K562 (cell line): ENCODE data around the gene SPDYA. TPM values are rescaled to one million over a fixed set of nuclear protein-coding genes. Genes with fewer than 3 reads are reported as not detected.

ENCODE experiments used
- ATAC-seq: fragments of 200-7000 bp; cut with Tn5 transposase; 3 replicates; pipeline ENCODE4 v1.9.1; 2020; ENCODE audit warnings: moderate library complexity
- BruUV-seq: library from RNA; stranded (reverse); fragments of 400-500 nt; replicated peaks from 2 replicates; lab custom pipeline; 2021; lab: Mats Ljungman, UMichigan
- CTCF ChIA-PET: fragments of 300-600 bp; formaldehyde crosslinking; extraction: SDS; loops from one replicate; lab custom pipeline; 2021; ENCODE audit warnings: low intra/inter-chr PET ratio; lab: Yijun Ruan, JAX
- POLR2A ChIA-PET: fragments of 300-600, 350-650 bp; sonication (Branson Sonifier 250); formaldehyde crosslinking; extraction: SDS; loops from one replicate; lab custom pipeline; 2021; ENCODE audit warnings: antibody characterized with exemption, inconsistent platforms; lab: Yijun Ruan, JAX
- DNase-seq, 4 experiments: peaks; one replicate each; pipeline versions ENCODE4 v3.0.0 to v3.0.0-alpha.2; 2011 to 2018; ENCODE audit warnings: low spot score in 3 of 4, mixed read lengths in 3 of 4; ENCODE audit errors: extremely low read depth in 1 of 4
- FAIRE-seq: peaks from 2 replicates; lab custom pipeline; 2011; peaks lifted over from hg19 to GRCh38; lab: Jason Lieb, UNC
- H2AFZ ChIP-seq: 2 replicates; pipeline ENCODE4 v1.6.0; 2011; ENCODE audit warnings: low read depth, low read length, control low read depth, inconsistent platforms
- H3K27ac ChIP-seq: fragments of 200-600 bp; 3 replicates; pipeline ENCODE4 v1.8.0; 2011; ENCODE audit warnings: low read depth, mild to moderate bottlenecking, control low read depth, inconsistent platforms, low read length, moderate library complexity, mixed read lengths; ENCODE audit errors: extremely low read depth
- H3K27me3 ChIP-seq, 2 experiments: fragments of 300-600 bp in 1 of 2; 2 replicates in 1 of 2; 3 replicates in 1 of 2; pipeline versions ENCODE4 v1.6.0 to v1.8.0; 2011; ENCODE audit warnings: inconsistent platforms in 2 of 2, low read length in 2 of 2, mild to moderate bottlenecking in 1 of 2, mixed read lengths in 1 of 2, moderate library complexity in 1 of 2; ENCODE audit not compliant: control insufficient read depth in 2 of 2, insufficient read depth in 2 of 2
- H3K36me3 ChIP-seq: fragments of 300-600 bp; 3 replicates; pipeline ENCODE4 v1.8.0; 2011; ENCODE audit warnings: mild to moderate bottlenecking, low read length, inconsistent platforms; ENCODE audit not compliant: control insufficient read depth, insufficient read depth
- H3K4me1 ChIP-seq, 2 experiments: fragments of 200-600 bp in 1 of 2; replicated peaks in 1 of 2; 2 replicates in 1 of 2; 3 replicates in 1 of 2; pipeline versions ENCODE4 v1.5.1 to v1.8.0; 2011; ENCODE audit warnings: inconsistent platforms in 2 of 2, low read length in 2 of 2, mild to moderate bottlenecking in 1 of 2, mixed read lengths in 1 of 2, moderate library complexity in 1 of 2; ENCODE audit not compliant: control insufficient read depth in 2 of 2, insufficient read depth in 2 of 2
- H3K4me2 ChIP-seq: 2 replicates; pipeline ENCODE4 v1.6.1; 2011; ENCODE audit warnings: low read length, control low read depth, inconsistent platforms, mixed read lengths; ENCODE audit not compliant: insufficient read depth
- H3K4me3 ChIP-seq: fragments of 200-600 bp; sonication (generic), shearing (Covaris generic); 2 replicates; pipeline ENCODE4 v1.5.1; 2016; ENCODE audit warnings: control low read depth, inconsistent platforms
- H3K79me2 ChIP-seq: fragments of 200-600 bp; 3 replicates; pipeline ENCODE4 v1.8.0; 2011; ENCODE audit warnings: low read length, inconsistent platforms; ENCODE audit not compliant: control insufficient read depth, insufficient read depth
- H3K9ac ChIP-seq, 2 experiments: 2 replicates each; pipeline versions ENCODE4 v1.6.0 to v1.6.1; 2011; ENCODE audit warnings: low read depth in 2 of 2, low read length in 2 of 2, control low read depth in 1 of 2, inconsistent platforms in 1 of 2, mild to moderate bottlenecking in 1 of 2, mixed read lengths in 1 of 2; ENCODE audit not compliant: insufficient read depth in 1 of 2
- H3K9me1 ChIP-seq: one replicate; pipeline ENCODE4 v1.6.0; 2011; ENCODE audit warnings: inconsistent platforms, mild to moderate bottlenecking, low read length, moderate library complexity; ENCODE audit not compliant: control insufficient read depth, insufficient read depth
- H3K9me3 ChIP-seq: replicated peaks from 2 replicates; pipeline ENCODE4 v1.5.1; 2011; ENCODE audit warnings: low read depth, low read length, inconsistent platforms; ENCODE audit not compliant: control insufficient read depth, insufficient read depth
- H4K20me1 ChIP-seq: replicated peaks from 2 replicates; pipeline ENCODE4 v1.6.1; 2011; ENCODE audit warnings: low read length, inconsistent platforms, mixed read lengths; ENCODE audit not compliant: control insufficient read depth, insufficient read depth
- BCL6 ChIP-seq: fragments of 250-450 bp; sonication (Bioruptor Pico); IDR thresholded peaks from 2 replicates; pipeline ENCODE4 v1.4.0; 2020
- BHLHE40 ChIP-seq: IDR thresholded peaks from 2 replicates; pipeline ENCODE4 v1.6.1; 2011; ENCODE audit warnings: low read length, improper control_type of control experiment
- EP300 ChIP-seq: IDR thresholded peaks from 2 replicates; pipeline ENCODE4 v1.6.1; 2012; ENCODE audit warnings: low read length, improper control_type of control experiment
- FOXK2 ChIP-seq, 2 experiments: fragments of 450-650 bp; IDR thresholded peaks in 1 of 2; conservative IDR thresholded peaks in 1 of 2; 2 replicates each; pipeline ENCODE4 v1.6.1; 2016; ENCODE audit warnings: low read depth in 2 of 2, mild to moderate bottlenecking in 1 of 2
- FOXP1 ChIP-seq: sonication (generic); formaldehyde crosslinking; IDR thresholded peaks from 2 replicates; pipeline ENCODE4 v1.8.0; 2022; ENCODE audit warnings: mild to moderate bottlenecking, missing genetic modification reagents
- KHSRP ChIP-seq: fragments of 450-650 bp; IDR thresholded peaks from 2 replicates; pipeline ENCODE4 v1.6.1; 2017
- MAZ ChIP-seq, 2 experiments: fragments of 450-650 bp in 1 of 2; sonication (generic) in 1 of 2; formaldehyde crosslinking; IDR thresholded peaks in 1 of 2; conservative IDR thresholded peaks in 1 of 2; 2 replicates each; pipeline versions ENCODE4 v1.4.0 to v1.5.0; 2020; ENCODE audit warnings: mild to moderate bottlenecking in 1 of 2, missing genetic modification reagents in 1 of 2
- MXD1 ChIP-seq: fragments of 250-450 bp; sonication (Bioruptor Pico); IDR thresholded peaks from 2 replicates; pipeline ENCODE4 v1.8.0; 2021; ENCODE audit warnings: borderline replicate concordance, mild to moderate bottlenecking, moderate library complexity; ENCODE audit not compliant: poor library complexity, severe bottlenecking
- RBM34 ChIP-seq: fragments of 200-400 bp; formaldehyde crosslinking; IDR thresholded peaks from 2 replicates; pipeline ENCODE4 v1.6.1; 2018; ENCODE audit warnings: low read length, borderline replicate concordance; ENCODE audit not compliant: insufficient read depth
- TCF3 ChIP-seq: sonication (generic); formaldehyde crosslinking; IDR thresholded peaks from 2 replicates; pipeline ENCODE4 v1.4.0; 2020; ENCODE audit warnings: mild to moderate bottlenecking, missing genetic modification reagents
- U2AF1 ChIP-seq: fragments of 200-400 bp; formaldehyde crosslinking; optimal IDR thresholded peaks from 2 replicates; pipeline ENCODE3; 2017; ENCODE audit warnings: mild to moderate bottlenecking, low read depth, low read length, moderate library complexity
- ZKSCAN1 ChIP-seq: fragments of 150-350 bp; IDR thresholded peaks from 2 replicates; pipeline ENCODE4 v1.6.1; 2016; ENCODE audit warnings: low read depth, low read length
- ZNF224 ChIP-seq: sonication (generic); formaldehyde crosslinking; IDR thresholded peaks from 2 replicates; pipeline ENCODE4 v1.8.0; 2022; ENCODE audit warnings: mild to moderate bottlenecking, missing genetic modification reagents
- WGBS: fragments of 100-300 bp; shearing (Covaris generic); methylation state at CpG from one replicate; pipeline ENCODE4 v1.1.6; 2016; ENCODE audit warnings: low coverage, mixed read lengths; ENCODE audit not compliant: insufficient coverage; ENCODE audit errors: missing lambda C conversion rate; 5-methylcytosine and 5-hydroxymethylcytosine counted together
- in situ Hi-C: fragments of 300-500 bp; cut with MboI; formaldehyde crosslinking; loops from 4 replicates; pipeline ENCODE4 v1.15.0; 2018; ENCODE audit warnings: inconsistent platforms, mixed read lengths
- intact Hi-C: fragments of 100-400 bp; cut with micrococcal nuclease; formaldehyde crosslinking; loops from 2 replicates; pipeline ENCODE4 v1.14.2; 2022
- polyA plus RNA-seq, 8 experiments: library from polyadenylated mRNA; depleted of rRNA in 4 of 8; stranded (reverse) in 5 of 8; unstranded in 3 of 8; fragments of >200 nt; fragmentation: Nextera tagmentation in 2 of 8; fragmentation: Illumina TruSeq in 1 of 8; extraction: Ambion mirVana in 2 of 8; extraction: Trizol in 1 of 8; gene quantifications; 2 replicates each; pipeline versions ENCODE4 v1.2.1 to v1.2.3, GENCODE V29; 2011 to 2014; ENCODE audit warnings: inconsistent platforms in 1 of 8, missing spikeins in 1 of 8
- total RNA-seq, 7 experiments: library from RNA; depleted of rRNA in 6 of 7; stranded (reverse); fragments of >200 nt in 6 of 7; fragmentation: Illumina TruSeq in 2 of 7; extraction: Trizol in 2 of 7; gene quantifications; 2 replicates each; pipeline versions ENCODE4 v1.2.1 to v1.2.3, GENCODE V29; 2011 to 2021; ENCODE audit warnings: low replicate concordance in 1 of 7
- TF ChIP-seq, protein P1 (sequence below): fragments of 450-650 bp; IDR thresholded peaks from 2 replicates; pipeline ENCODE4 v1.6.1; 2016; ENCODE audit warnings: borderline replicate concordance
- TF ChIP-seq, protein P2 (sequence below), 3 experiments: fragments of 200-800 bp in 1 of 3; fragments of 250-450 bp in 1 of 3; fragments of 450-650 bp in 1 of 3; sonication (Bioruptor Pico) in 1 of 3; sonication (Bioruptor generic) in 1 of 3; formaldehyde crosslinking in 1 of 3; IDR thresholded peaks; 2 replicates each; pipeline versions ENCODE4 v1.6.1 to v1.8.0; 2016 to 2022; ENCODE audit warnings: mild to moderate bottlenecking in 2 of 3, missing genetic modification characterization in 2 of 3, missing compliant biosample characterization in 1 of 3, moderate library complexity in 1 of 3

The SPDYA gene
- total and polyA plus RNA-seq, 9 of the 15 experiments (the other 6 are each of a cell fraction or from before 2014, with no cell fraction given): 0.05 to 1.6 (median 0.30) TPM; not detected in 1

DNA sequence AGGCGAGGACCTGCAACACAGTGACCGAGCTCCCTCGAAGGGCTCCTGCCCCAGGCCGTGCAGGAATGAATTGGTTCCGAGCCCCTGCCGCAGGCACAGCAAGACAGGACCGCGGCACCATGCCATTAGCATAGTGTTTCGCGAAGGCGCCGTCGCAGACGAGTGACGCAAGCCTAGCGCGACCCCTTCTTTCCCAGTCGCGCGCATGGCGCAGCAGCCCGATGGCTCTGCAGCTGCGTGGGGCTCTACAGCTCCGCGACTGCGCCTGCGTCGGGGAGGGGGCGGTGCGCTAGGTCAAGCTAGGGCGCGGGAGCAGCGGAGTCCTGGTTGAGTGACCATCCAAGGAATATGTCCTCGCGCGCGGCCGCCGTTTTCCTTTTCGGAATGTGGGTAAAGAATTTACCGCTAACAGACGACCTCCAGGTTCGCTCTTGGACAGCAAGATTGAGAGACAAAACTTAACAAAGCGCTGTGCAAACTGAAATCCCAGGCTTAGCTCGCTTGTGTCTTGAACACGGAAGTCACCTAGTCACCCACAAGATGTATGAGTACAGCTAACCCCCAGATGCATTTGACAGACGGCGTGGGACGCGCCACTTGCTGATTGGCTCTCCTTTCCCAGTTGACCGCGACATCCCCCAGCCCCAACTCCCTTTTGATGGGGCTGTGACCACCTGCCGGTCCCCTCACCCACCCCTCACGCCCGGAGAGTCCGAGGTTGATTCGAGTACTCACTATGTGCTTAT, 59.7 kb downstream of the SPDYA start, which contains the start of gene TRMT61B:
Gene TRMT61B, minus strand, starts transcription at position 164 of the 746 bp plus-strand sequence. Its CDS starts 32 bp downstream, at position 132.
- Histone ChIP-seq H3K27me3 (no peaks in the 10 kb centered on the region), H3K79me2 (peaks cover 47% of the 10 kb centered on the region), H3K27ac (peak within 1 kb of the TSS; percentile 93), H4K20me1 (no peaks in the 10 kb centered on the region), H2AFZ (peak within 1 kb of the TSS; percentile 98), H3K4me2 (peak within 1 kb of the TSS; percentile 98), H3K9me3 (no peaks in the 10 kb centered on the region), H3K4me3 (peak within 1 kb of the TSS; percentile 94), H3K36me3 (peaks cover 11% of the 10 kb centered on the region; the same call in 2 of the 3 replicates), H3K9me1 (no peaks in the 10 kb centered on the region), H3K9ac (peak within 1 kb of the TSS; percentile 90 to 98), H3K4me1 (peaks cover 4 to 12% of the 10 kb centered on the region in 2 experiments; a peak in 4 of 5 replicates)
- ATAC-seq: peak; percentile 99
- BruUV-seq: TSS peak; percentile 99
- POLR2A ChIA-PET: interaction anchor here (0.8 to 1.7 kb wide), 8 partner anchors 9 to 40 kb away, joined by 3 to 9 read pairs (median 5); partner anchors contain the start of gene WDR43
- in situ Hi-C loops: no loop called here
- intact Hi-C loops: loop anchor here (2.0 kb wide), 1 partner anchor 24 kb away; the partner anchor contains the start of gene WDR43
- CTCF ChIA-PET: no interaction called here
- peak; percentile 98 for FAIRE-seq
- peak; percentile 97 to 98 (median 98) for DNase-seq
- 3% methylated on average over 47 of the region's 57 CpGs for WGBS
- TF ChIP-seq ZNF224: no peak
- TF ChIP-seq BCL6 (CRISPR knock-in tag): no peak
- TF ChIP-seq MAZ (CRISPR knock-in tag; conservative IDR thresholded peaks at IDR 0.05 in 1 of 2, IDR thresholded peaks at IDR 0.05 in 1 of 2): peak; percentile 84 to 91
- TF ChIP-seq TCF3: no peak
- TF ChIP-seq MXD1: peak; percentile 92
- no peak for TF ChIP-seq U2AF1
- TF ChIP-seq RBM34: no peak
- TF ChIP-seq KHSRP: peak; percentile 91
- TF ChIP-seq, protein P1, sequence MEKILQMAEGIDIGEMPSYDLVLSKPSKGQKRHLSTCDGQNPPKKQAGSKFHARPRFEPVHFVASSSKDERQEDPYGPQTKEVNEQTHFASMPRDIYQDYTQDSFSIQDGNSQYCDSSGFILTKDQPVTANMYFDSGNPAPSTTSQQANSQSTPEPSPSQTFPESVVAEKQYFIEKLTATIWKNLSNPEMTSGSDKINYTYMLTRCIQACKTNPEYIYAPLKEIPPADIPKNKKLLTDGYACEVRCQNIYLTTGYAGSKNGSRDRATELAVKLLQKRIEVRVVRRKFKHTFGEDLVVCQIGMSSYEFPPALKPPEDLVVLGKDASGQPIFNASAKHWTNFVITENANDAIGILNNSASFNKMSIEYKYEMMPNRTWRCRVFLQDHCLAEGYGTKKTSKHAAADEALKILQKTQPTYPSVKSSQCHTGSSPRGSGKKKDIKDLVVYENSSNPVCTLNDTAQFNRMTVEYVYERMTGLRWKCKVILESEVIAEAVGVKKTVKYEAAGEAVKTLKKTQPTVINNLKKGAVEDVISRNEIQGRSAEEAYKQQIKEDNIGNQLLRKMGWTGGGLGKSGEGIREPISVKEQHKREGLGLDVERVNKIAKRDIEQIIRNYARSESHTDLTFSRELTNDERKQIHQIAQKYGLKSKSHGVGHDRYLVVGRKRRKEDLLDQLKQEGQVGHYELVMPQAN: peak; percentile 81; the same call in 1 of the 2 replicates
- 0 out of 2 replicates have a peak, but pooled peaks have one; percentile 16 for TF ChIP-seq EP300
- peak; percentile 92 for TF ChIP-seq ZKSCAN1
- TF ChIP-seq FOXP1 (CRISPR knock-in tag): no peak
- no peak for TF ChIP-seq BHLHE40
- TF ChIP-seq, protein P2, sequence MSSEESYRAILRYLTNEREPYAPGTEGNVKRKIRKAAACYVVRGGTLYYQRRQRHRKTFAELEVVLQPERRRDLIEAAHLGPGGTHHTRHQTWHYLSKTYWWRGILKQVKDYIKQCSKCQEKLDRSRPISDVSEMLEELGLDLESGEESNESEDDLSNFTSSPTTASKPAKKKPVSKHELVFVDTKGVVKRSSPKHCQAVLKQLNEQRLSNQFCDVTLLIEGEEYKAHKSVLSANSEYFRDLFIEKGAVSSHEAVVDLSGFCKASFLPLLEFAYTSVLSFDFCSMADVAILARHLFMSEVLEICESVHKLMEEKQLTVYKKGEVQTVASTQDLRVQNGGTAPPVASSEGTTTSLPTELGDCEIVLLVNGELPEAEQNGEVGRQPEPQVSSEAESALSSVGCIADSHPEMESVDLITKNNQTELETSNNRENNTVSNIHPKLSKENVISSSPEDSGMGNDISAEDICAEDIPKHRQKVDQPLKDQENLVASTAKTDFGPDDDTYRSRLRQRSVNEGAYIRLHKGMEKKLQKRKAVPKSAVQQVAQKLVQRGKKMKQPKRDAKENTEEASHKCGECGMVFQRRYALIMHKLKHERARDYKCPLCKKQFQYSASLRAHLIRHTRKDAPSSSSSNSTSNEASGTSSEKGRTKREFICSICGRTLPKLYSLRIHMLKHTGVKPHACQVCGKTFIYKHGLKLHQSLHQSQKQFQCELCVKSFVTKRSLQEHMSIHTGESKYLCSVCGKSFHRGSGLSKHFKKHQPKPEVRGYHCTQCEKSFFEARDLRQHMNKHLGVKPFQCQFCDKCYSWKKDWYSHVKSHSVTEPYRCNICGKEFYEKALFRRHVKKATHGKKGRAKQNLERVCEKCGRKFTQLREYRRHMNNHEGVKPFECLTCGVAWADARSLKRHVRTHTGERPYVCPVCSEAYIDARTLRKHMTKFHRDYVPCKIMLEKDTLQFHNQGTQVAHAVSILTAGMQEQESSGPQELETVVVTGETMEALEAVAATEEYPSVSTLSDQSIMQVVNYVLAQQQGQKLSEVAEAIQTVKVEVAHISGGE (CRISPR knock-in tag; IDR thresholded peaks at IDR 0.05): 0 out of 6 replicates have a peak, but pooled peaks of 1 of the 3 experiments have one; percentile 63
- peak; percentile 91 to 96 for TF ChIP-seq FOXK2 (conservative IDR thresholded peaks at IDR 0.05 in 1 of 2, IDR thresholded peaks at IDR 0.05 in 1 of 2; ENCODE audit: low read depth in 2 of 2)
